GM21619 (cell line): ENCODE results near the gene ZNF423.
"Not testable (repeated sequence)": the region's sequence is repeated elsewhere in the genome, so short reads cannot be mapped to it uniquely, and the experiment has no call there.

ENCODE experiments used
- ATAC-seq: cut with Tn5 transposase; IDR thresholded peaks from one replicate; pipeline ENCODE4 v1.9.1; 2021; ENCODE audit not compliant: unreplicated experiment

The ZNF423 gene

DNA sequence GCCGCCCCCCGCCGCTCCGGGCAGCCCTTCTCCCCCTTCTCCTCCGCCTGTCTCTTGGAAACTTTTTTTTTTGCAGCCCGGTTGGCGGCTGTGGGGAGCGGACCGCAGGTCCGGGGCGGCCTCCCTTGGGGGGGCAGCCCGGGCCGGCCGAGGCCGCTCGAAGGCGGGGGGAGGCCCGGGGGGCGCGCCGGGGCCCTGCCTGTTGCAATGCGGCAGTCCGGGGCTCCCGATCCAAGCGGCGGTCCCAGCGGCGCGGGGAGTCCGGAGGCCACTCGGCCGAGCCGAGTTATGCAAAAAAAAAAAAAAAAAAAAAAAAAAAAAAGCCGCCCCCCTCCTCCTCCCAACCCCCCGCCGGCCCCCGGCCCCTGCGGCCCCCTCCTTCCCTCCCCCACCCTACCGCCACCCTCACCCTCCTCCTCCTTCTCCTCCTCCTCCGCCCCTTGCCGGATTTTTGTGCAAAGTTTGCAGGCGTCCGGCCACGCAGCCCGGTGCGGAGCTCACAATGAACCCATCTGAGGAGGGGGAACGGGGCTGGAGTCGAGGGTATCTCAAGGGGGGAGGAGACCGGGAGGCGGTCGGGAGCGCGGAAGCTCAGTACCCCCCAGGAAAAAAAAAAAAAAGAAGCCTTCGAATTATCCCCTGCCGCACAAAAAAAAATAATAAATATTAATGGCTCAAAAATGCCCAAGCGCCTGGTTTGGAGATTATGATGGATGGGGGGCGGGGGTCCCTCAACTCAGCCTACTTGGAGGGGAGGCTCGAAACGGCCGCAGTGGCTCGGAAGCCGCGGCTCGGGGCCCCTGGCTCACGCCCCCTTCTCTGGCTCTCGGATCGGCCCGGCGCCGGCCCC, at the start of gene ZNF423:
TSS of gene ZNF423 (minus strand) at position 291 of the 850 bp plus-strand sequence. CDS start 338 bp downstream, outside the sequence.
- ATAC-seq = no peak

GRCh38 chr16:49904348-49905062, 48.6 kb upstream of the ZNF423 start:
- no peak for ATAC-seq

DNA sequence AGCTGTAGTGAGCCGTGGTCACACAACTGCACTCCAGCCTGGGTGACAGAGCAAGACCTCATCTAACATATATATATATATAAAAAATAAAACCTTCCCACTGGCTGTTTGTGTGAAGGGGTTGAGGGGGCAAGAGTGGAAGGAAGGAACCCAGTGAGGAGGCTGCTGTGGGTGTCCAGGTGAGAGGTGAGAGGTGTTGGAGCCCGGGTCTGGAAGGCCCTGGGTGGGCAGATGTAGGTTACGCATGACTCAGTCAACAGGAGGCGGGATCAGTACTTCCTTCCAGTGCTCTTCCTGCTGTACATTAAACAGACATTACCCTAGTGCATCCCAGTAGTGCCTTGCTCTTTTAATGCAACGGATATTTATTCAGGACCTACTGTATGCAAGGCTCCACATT, 47.0 kb upstream of the ZNF423 start:
- no peak for ATAC-seq

DNA sequence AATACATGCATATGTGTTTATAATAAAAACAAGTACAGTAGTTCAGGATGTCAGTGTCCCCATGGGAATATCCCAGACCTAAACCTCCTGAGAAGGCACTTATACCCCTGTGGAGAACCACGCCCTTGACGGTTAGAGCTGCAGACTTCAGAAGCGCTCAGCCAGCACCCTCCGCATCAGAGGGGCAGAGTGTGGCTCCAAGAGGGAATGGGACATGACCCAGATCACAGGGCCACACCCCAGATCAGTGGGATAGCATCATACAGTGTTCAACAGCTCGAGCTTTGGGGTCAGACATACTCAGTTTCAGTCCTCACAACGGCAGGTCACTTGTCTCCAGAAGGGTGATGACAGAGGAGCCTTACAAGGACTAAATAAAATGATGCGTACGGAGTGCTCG, 45.8 kb upstream of the ZNF423 start:
- ATAC-seq = no peak

DNA sequence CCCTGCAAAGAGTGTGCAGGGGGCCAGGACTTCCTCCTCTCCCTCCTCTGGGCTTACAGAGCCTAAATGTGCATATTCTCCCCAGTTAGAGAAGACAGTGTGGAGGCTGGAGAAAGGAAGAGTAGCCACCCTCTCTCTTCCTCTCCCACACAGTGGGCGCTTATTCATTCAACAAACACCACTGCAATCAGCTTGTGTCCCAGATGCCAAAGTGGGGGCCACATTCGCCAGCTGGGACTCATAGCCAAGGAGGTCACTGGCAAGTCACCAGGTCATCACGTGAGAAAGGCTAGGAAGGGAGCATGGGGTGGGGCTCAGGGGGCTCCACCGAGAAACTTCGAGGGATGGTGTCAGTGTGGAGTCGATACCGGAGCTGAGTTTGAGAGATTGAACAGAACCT, 45.0 kb upstream of the ZNF423 start:
- no peak for ATAC-seq

DNA sequence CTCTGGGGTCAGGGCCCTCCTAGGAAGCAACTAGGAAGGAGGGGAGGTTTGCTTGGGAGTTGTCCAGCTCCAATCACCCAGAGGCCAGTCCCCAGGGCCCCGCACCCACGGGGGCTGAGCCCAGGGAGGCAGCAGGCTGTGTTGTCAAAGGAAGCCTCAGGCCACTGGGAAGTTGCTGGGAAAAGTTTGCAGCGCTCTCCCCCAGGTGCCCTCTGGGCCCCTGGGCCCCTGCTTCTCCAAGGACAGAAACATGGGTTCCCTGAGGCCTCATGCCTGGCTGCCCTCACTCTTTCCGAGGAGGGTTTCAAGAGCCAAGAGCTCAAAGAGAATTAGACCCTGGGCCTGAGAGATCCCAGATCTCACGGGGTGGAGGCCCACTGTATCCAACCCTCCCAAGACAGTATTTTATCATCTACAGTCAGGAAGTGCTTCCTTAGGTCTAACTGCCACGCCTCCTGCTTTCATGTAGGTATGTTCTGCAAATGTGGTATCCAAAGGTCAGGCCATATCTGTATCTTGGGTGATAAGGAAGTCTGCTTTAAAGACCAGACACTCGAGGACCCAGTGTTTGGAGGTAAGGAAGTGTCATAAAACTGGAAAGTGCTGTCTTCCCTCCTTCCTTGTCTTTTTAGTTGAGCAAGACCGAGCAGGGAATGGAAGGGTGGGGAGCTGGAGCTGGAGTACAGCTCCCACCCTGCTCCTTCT, 44.2 kb upstream of the ZNF423 start:
- no peak for ATAC-seq

DNA sequence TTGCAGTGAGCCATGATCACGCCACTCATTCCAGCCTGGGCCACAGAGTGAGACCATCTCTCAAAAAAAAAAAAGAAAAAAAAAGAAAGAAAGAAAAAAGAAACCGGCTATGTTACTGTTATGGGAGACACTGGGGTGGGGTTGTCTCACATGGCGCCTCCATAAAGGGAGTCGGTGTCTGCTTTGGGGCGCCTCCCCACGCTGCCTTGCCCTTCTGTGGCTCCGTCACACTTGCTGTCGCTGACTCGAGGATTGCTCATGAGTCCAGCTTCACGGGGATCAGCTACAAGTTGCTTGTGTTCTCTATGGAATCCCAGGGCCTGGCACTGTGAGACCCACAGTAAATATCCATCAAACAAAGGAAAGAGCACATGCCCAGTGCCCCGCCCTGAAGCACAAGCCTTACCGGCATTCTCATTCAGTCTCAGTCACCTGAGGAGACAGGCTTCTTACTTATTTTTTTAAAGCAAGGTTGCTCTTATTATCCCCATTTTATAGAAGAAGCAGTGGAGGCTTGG, 40.6 kb upstream of the ZNF423 start:
- ATAC-seq = no peak

DNA sequence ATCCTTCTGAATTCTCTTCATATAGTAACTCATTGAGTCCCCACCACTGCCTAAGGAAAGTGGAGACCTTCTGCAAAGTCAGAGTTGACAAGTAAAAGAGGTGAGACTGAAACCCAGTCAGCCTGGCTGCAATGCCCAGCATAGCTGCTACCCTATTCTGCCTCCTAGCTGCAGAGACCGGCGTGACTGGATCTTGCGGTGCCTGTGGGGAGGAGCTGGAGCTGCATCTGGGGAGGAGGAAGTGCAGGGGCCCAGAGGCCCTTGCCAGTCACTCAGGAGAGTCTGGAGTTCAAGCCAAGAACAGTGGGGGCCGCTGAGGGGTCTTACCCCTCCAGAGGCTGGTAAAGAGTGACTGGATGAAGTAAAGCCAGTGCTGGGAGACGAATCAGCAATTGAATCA, 35.0 kb upstream of the ZNF423 start:
- no peak for ATAC-seq

- ATAC-seq = no peak
These were observed 33.9 kb upstream of the ZNF423 start for GRCh38 chr16:49889725-49890397.

DNA sequence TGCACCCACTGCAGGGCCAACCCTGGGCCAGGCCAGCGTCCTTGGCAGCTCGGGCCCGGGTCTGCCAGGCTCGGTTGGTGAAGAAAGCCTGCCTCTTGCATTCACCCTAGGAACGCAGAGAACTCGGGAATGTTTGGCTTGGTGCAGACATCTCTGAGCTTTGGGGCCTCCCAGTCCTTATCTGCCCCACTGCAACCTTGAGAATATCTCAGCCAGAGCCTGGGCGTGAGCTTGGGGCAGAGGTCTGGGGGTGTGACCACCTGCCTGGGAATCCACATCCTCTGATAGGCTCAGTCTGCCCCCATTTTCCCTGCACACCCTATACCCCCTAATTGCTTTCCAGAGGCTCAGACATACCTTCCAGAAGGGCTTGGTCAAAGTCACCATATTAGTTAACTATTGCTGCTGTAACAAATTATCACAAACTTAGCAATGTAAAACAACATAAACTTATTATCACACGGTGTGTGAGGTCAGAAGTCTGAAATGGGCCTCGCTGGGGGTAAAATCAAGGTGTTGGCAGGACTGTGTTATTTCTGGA, 30.7 kb upstream of the ZNF423 start:
- no peak for ATAC-seq

DNA sequence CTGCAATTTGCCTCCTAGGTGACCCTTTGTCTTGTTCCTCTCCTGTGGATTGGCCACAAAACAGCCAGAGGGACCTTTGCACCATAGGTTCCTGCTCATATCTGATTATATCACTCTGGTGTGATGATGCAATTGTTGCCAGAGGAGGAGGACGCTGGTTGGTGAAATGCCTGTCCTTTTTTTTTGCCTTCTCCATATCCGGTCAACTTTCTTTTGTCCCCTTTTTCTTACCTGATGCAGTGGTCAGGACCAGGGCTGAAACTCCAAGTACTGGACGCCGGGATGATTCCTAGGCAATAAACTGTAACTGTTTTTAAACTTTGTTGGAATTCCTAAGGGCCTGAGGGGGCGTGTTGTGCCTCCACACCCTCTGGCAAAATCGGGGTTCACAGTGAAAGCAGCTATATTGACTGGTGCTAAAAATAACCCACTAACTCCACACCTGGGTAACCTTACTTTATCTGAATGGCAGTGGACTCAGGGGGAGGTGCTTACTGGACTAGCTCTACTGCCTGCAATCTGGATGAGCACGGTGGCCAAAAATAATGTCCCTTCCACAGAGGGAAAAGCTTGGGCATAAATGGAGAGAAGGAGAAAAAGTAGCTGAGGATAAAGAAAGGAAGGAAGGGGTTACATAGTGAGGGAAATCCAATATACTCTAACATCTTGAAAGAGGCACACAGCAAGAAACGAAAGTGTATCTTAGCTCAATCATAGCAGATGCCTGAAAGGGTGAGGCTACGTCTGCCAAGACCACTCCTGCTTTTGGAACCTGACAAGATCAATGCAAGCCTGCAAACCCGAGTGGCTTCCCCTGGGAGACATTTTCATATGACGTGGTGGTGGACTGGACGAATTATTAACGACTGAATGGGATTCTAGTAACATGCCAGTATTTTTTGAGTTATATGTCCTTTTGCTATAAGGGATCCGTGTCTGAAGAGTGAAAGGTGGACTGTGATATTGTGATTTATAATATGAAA, 28.4 kb upstream of the ZNF423 start:
- ATAC-seq = no peak

GRCh38 chr16:49883076-49884014, 27.4 kb upstream of the ZNF423 start:
- ATAC-seq = no peak

- ATAC-seq = no peak
These were observed 26.0 kb upstream of the ZNF423 start for GRCh38 chr16:49881890-49882289.

DNA sequence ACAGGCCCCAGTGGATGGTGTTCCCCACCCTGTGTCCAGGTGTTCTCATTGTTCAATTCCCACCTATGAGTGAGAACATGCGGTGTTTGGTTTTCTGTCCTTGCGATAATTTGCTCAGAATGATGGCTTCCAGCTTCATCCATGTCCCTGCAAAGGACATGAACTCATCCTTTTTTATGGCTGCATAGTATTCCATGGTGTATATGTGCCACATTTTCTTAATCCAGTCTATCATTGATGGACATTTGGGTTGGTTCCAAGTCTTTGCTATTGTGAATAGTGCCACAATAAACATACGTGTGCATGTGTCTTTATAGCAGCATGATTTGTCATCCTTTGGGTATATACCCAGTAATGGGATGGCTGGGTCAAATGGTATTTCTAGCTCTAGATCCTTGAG, 22.6 kb upstream of the ZNF423 start:
- ATAC-seq = not testable (repeated sequence)

DNA sequence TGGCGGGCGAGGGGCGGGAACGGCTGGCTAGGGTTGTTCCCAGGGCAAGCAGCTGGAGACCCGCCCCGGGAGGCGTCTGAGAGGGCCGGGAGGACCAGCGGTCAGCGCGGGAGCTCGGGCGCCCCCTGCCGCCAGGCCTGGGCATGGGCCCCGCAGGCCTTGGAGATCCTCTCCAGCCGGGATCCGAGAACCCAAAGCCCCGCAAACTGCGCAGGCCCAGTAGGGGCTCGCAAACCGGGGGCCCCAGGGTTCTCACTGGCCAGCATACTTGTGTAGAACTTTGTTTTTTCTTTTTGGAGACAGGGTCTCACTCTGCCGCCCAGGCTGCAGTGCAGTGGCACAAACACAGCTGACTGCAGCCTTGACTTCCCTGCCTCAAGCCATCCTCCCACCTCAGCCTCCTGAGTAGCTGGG, 20.8 kb upstream of the ZNF423 start:
- no peak for ATAC-seq

DNA sequence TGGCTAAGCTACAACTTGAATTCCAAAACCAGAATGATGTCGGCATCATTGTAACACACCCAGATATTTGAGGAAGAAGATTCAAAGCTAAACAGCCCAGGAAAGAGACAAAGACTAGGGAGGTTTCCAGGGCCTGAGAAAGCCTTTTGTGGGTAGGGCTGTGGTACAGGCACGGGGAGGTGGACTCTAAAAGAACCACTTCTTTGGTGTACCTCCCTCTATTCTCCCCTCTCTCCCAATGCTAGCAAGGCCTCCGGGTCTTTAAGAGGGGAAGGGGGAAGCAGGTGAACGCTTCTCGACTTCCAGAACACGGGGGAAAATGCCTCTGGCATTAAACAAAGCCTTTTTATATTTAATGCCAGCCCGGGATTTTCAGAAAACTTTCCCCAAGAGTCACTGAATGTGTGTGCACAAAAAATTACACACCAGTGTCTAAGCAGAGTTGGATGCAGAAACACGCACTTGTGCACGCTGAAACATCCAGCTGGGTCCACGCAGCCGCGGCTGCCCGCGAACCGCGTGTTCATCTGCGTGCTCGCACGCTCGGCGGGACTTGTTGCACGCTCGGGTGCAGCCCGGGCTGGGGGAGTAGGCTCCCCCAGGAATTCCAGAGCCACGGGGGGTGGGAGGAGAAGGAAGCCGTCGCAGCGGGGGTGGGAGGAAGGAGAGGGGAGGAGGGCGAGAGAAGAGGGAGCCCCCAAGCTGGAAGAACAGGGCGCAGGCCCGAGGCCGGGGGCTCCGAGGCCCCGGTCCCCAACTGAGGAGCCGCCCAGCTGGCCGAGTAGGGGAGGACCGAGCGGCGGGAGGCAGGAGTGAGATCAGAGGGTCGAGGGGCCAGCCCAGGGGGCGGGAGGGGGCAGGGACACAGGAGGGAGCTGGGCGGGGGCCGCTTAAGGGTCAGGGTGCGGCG, 20.1 kb upstream of the ZNF423 start:
- ATAC-seq = no peak

DNA sequence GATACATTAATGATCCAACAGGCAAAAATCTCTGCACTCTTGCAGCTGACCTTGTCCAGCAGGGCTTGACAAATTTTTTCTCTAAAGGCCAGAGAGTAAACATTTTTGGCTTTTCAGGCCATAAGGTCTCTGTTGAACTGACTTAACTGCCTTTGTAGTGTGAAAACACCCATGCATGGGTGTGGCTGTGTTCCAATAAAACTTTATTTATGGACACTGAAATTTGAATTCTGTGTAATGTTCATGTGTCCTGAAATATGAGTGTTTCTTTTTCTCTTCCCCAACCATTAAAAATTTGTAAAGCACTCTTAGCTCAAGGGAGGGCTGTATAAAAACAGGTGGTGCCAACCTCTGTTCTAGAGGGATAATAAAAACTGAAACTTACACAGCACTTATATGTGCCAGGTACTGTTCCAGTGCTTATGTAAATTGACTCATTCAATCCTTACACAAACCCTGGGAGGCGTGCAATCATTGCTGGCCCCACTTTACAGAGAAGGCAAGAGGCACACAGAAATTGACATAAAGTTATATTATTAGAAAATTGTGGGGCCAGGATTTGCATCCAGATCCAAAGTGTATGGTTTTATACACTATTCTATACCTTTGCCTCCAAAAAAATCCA, 18.8 kb upstream of the ZNF423 start:
- no peak for ATAC-seq
